GM18951 (cell line): ENCODE results near the gene CAMK1D.
"Not testable (repeated sequence)": the region's sequence is repeated elsewhere in the genome, so short reads cannot be mapped to it uniquely, and the experiment has no call there.

Source experiments
- POLR2A ChIP-seq: IDR thresholded peaks from 4 replicates; pipeline ENCODE4 v1.6.1; 2011; ENCODE audit warnings: mild to moderate bottlenecking; ENCODE audit not compliant: insufficient read length, insufficient read depth; ENCODE audit errors: extremely low read depth
- in situ Hi-C: fragments of 300-500 bp; cut with MboI; formaldehyde crosslinking; loops from one replicate; pipeline ENCODE4 v1.12.0; 2022; ENCODE audit warnings: low sequenced_read_pairs, mixed read lengths, inconsistent platforms; ENCODE audit not compliant: unreplicated experiment

The CAMK1D gene

GRCh38 chr10:12735843-12736462, 386.6 kb downstream of the CAMK1D start:
- no peak for TF ChIP-seq POLR2A
- in situ Hi-C loops, result no loop called here

GRCh38 chr10:12740813-12741212, 391.5 kb downstream of the CAMK1D start:
- in situ Hi-C loops, result no loop called here
- TF ChIP-seq POLR2A, result no peak

GRCh38 chr10:12741360-12741804, 392.0 kb downstream of the CAMK1D start:
- in situ Hi-C loops, result no loop called here

GRCh38 chr10:12742771-12743170, 393.4 kb downstream of the CAMK1D start:
- TF ChIP-seq POLR2A, result no peak
- in situ Hi-C loops, result no loop called here

More at GRCh38 chr10:12741360-12741804, 392.0 kb downstream of the CAMK1D start:
- no peak for TF ChIP-seq POLR2A

GRCh38 chr10:12743466-12743865, 394.1 kb downstream of the CAMK1D start:
- in situ Hi-C loops, result not testable (repeated sequence)

GRCh38 chr10:12743941-12744340, 394.6 kb downstream of the CAMK1D start:
- TF ChIP-seq POLR2A, result no peak

GRCh38 chr10:12748186-12748585, 398.8 kb downstream of the CAMK1D start:
- no peak for TF ChIP-seq POLR2A
- in situ Hi-C loops, result no loop called here

More at GRCh38 chr10:12743941-12744340, 394.6 kb downstream of the CAMK1D start:
- in situ Hi-C loops, result no loop called here

- in situ Hi-C loops, result no loop called here
Observed at GRCh38 chr10:12749760-12750478, 400.6 kb downstream of the CAMK1D start.

GRCh38 chr10:12750526-12751201, 401.3 kb downstream of the CAMK1D start:
- in situ Hi-C loops, result no loop called here
- no peak for TF ChIP-seq POLR2A

More at GRCh38 chr10:12749760-12750478, 400.6 kb downstream of the CAMK1D start:
- TF ChIP-seq POLR2A, result no peak

- in situ Hi-C loops, result no loop called here
Observed at GRCh38 chr10:12755075-12755474, 405.7 kb downstream of the CAMK1D start.

GRCh38 chr10:12757351-12757750, 408.0 kb downstream of the CAMK1D start:
- no peak for TF ChIP-seq POLR2A
- in situ Hi-C loops, result no loop called here

More at GRCh38 chr10:12755075-12755474, 405.7 kb downstream of the CAMK1D start:
- TF ChIP-seq POLR2A, result no peak

GRCh38 chr10:12758271-12758670, 408.9 kb downstream of the CAMK1D start:
- in situ Hi-C loops, result no loop called here
- TF ChIP-seq POLR2A, result no peak

GRCh38 chr10:12766223-12766622, 416.9 kb downstream of the CAMK1D start:
- in situ Hi-C loops, result no loop called here
- no peak for TF ChIP-seq POLR2A

GRCh38 chr10:12768156-12769100, 419.1 kb downstream of the CAMK1D start:
- in situ Hi-C loops, result no loop called here
- no peak for TF ChIP-seq POLR2A
